ENCODE results near the gene ZNF30.

DNA sequence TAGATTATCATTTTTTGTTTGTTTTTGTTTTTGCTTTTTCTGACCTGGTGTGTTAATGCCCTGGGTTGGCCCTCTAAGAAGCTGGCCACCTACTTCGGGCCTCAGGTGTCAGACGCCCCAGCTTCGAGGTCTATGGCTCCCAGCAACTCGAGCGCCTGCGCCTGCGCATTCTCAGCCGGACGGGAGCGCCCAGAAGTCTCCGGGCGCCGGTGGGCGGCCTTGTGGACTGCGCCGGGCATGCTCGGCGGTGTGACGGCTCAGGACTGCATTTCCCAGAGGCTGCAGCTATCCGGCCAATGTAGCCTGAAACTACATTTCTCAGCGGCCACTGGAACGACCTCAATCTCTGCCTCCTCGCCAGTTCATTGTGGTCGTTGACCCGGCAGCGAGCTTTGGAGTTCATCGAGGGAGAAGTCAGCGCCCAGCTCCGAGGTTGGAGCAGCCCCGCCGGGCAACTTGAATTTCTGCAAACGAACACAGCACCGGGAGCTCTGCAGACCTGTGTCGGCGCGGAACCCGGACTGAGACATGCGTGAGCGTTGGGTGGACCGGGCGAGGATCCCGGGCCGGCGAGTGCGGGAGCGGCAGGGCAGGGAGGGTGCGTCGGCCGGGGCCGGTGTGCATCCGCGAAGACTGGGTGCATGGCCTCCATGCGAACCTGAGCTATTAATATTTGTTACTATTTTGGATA is at the start of gene ZNF30:
- no peak for TF ChIP-seq EZH2 (IDR thresholded peaks at IDR 0.05; ENCODE audit: borderline replicate concordance, low read depth, low read length, poor library complexity, severe bottlenecking)
- TF ChIP-seq, protein P1, sequence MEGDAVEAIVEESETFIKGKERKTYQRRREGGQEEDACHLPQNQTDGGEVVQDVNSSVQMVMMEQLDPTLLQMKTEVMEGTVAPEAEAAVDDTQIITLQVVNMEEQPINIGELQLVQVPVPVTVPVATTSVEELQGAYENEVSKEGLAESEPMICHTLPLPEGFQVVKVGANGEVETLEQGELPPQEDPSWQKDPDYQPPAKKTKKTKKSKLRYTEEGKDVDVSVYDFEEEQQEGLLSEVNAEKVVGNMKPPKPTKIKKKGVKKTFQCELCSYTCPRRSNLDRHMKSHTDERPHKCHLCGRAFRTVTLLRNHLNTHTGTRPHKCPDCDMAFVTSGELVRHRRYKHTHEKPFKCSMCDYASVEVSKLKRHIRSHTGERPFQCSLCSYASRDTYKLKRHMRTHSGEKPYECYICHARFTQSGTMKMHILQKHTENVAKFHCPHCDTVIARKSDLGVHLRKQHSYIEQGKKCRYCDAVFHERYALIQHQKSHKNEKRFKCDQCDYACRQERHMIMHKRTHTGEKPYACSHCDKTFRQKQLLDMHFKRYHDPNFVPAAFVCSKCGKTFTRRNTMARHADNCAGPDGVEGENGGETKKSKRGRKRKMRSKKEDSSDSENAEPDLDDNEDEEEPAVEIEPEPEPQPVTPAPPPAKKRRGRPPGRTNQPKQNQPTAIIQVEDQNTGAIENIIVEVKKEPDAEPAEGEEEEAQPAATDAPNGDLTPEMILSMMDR (conservative IDR thresholded peaks at IDR 0.05; ENCODE audit: low read depth, low read length) = no peak
